Right atrium auricular region (tissue), 2 donors: Measurements from ENCODE around the gene TTLL5. TPM values are rescaled to one million over a fixed set of nuclear protein-coding genes. Genes with fewer than 3 reads are reported as not detected.

Source experiments
- DNase-seq: peaks from one replicate; pipeline ENCODE4 v3.0.0-alpha.2; 2019; ENCODE audit warnings: low spot score
- H3K27ac ChIP-seq, 2 donors: fragments of 200-600 bp; sonication (generic); 1 replicate in 1 of 2; 2 replicates in 1 of 2; pipeline ENCODE4 v1.5.1; 2016 to 2019
- H3K27me3 ChIP-seq, 2 donors: fragments of 200-600 bp; sonication (generic); one replicate each; pipeline versions ENCODE4 v1.5.1 to v1.6.0; 2017 to 2019
- H3K36me3 ChIP-seq: fragments of 200-600 bp; sonication (generic); one replicate; pipeline ENCODE4 v1.5.1; 2016
- H3K4me1 ChIP-seq, 2 donors: fragments of 200-600 bp; sonication (generic); one replicate each; pipeline versions ENCODE4 v1.5.1 to v1.6.0; 2017 to 2019
- H3K4me3 ChIP-seq, 2 donors: fragments of 200-600 bp; sonication (generic); 1 replicate in 1 of 2; 2 replicates in 1 of 2; pipeline ENCODE4 v1.5.1; 2017 to 2019; ENCODE audit warnings: mild to moderate bottlenecking in 1 of 2, moderate library complexity in 1 of 2
- H3K9me3 ChIP-seq, 2 donors: fragments of 200-600 bp; sonication (generic); one replicate each; pipeline ENCODE4 v1.5.1; 2019
- CTCF ChIP-seq, 2 donors: fragments of 200-600 bp; sonication (generic); IDR thresholded peaks; one replicate each; pipeline ENCODE4 v1.5.1; 2019; ENCODE audit warnings: antibody characterized with exemption in 2 of 2
- total RNA-seq, 2 donors: library from RNA; depleted of rRNA; stranded (reverse); fragments of >200 nt; gene quantifications; one replicate each; pipeline ENCODE4 v1.1.0, GENCODE V29; 2016

The TTLL5 gene
- total RNA-seq, 2 donors from 2014 or later = 15.3 to 22.6 TPM

GRCh38 chr14:75824318-75824717 lies 163.3 kb downstream of the TTLL5 start:
- DNase-seq = no peak
- Histone ChIP-seq H3K4me3 (no peak overlapping the region), H3K4me1 (peaks cover 0 to 21% of the 10 kb centered on the region in 2 donors), H3K27me3 (no peaks in the 10 kb centered on the region), H3K27ac (no peak overlapping the region), H3K36me3 (no peaks in the 10 kb centered on the region), H3K9me3 (no peaks in the 10 kb centered on the region)
- no peak for TF ChIP-seq CTCF (IDR thresholded peaks at IDR 0.05)

GRCh38 chr14:75825147-75825592 lies 164.1 kb downstream of the TTLL5 start:
- Histone ChIP-seq H3K4me1 (peaks cover 0 to 21% of the 10 kb centered on the region in 2 donors), H3K4me3 (no peak overlapping the region), H3K27ac (peak overlapping the region; percentile 72 to 82), H3K27me3 (no peaks in the 10 kb centered on the region), H3K36me3 (no peaks in the 10 kb centered on the region), H3K9me3 (no peaks in the 10 kb centered on the region)
- no peak for TF ChIP-seq CTCF (IDR thresholded peaks at IDR 0.05)
- DNase-seq = no peak

GRCh38 chr14:75826599-75826998 lies 165.6 kb downstream of the TTLL5 start:
- H3K4me1 ChIP-seq = peaks cover 0 to 24% of the 10 kb centered on the region in 2 donors
- no peaks in the 10 kb centered on the region for H3K36me3 ChIP-seq
- H3K9me3 ChIP-seq = no peaks in the 10 kb centered on the region
- no peaks in the 10 kb centered on the region for H3K27me3 ChIP-seq
- no peak for DNase-seq
- no peak overlapping the region for H3K4me3 ChIP-seq
- H3K27ac ChIP-seq = peak overlapping the region in 1 of 2 donors; percentile 82
- TF ChIP-seq CTCF (IDR thresholded peaks at IDR 0.05) = no peak

DNA sequence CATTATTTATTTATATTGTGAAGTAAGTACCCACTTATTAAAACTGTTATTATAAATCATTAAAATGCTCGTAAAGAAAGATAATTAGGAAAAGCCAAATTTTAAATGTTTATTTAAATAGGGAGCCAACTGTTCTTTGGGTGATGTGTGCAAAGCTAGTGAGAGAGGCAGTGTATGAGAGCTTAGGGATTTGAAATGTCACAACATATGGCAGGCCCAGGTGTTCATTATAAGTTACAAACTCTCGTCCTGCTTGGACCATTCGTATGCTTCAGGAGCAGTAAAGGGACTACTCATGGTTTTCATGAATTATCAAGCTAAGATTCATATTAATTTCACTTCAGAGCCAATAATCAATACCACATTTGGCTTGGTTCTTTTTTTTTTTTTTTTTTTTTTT lies 166.3 kb downstream of the TTLL5 start:
- no peak overlapping the region for H3K27ac ChIP-seq
- peaks cover 0 to 31% of the 10 kb centered on the region in 2 donors for H3K4me1 ChIP-seq
- no peaks in the 10 kb centered on the region for H3K36me3 ChIP-seq
- no peaks in the 10 kb centered on the region for H3K27me3 ChIP-seq
- no peak overlapping the region for H3K4me3 ChIP-seq
- H3K9me3 ChIP-seq = no peaks in the 10 kb centered on the region
- no peak for TF ChIP-seq CTCF (IDR thresholded peaks at IDR 0.05)
- no peak for DNase-seq

DNA sequence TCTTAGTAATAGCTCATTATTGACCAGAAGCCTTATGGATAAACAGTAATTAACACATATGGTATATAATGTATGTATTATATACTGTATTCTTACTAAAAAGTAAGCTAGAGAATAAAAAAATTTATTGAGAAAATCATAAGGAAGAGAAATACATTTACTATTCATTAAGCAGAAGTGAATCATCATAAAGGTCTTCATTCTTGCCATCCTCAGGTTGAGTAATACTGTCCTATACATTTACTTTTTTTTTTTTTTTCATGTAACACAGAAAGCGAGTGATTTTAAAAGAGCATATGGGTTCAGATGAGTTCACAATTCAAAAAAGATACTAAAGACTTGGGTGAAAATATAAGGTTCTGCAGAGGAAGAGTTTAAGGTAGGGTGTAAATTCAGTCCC lies 168.3 kb downstream of the TTLL5 start:
- Histone ChIP-seq H3K27me3 (no peaks in the 10 kb centered on the region), H3K27ac (no peak overlapping the region), H3K36me3 (no peaks in the 10 kb centered on the region), H3K9me3 (no peaks in the 10 kb centered on the region), H3K4me1 (peaks cover 0 to 36% of the 10 kb centered on the region in 2 donors), H3K4me3 (no peak overlapping the region)
- TF ChIP-seq CTCF (IDR thresholded peaks at IDR 0.05) = no peak
- no peak for DNase-seq

DNA sequence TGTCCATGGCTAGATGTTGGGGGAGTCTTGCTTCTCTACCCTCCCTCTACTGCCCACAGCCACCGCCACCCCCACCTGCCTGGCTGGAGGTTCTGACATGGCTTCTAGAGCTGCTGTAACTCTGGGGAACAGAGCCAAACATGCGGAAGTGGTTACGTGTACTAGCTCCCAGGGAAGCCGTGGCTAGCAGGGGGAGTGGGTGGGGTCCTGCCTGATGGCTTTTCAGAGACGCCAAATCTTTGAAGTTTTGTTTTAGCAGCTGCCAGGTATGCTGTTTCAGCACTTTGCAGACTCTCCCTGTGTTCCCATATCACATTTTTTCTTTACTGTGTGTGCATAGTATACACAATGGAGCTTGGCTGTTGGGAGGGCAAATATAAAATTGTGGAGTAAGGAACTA lies 170.4 kb downstream of the TTLL5 start:
- DNase-seq = no peak

More for the DNA sequence above, 170.4 kb downstream of the TTLL5 start:
- Histone ChIP-seq H3K4me3 (no peak overlapping the region), H3K4me1 (peaks cover 0 to 22% of the 10 kb centered on the region in 2 donors), H3K27me3 (no peaks in the 10 kb centered on the region), H3K36me3 (no peaks in the 10 kb centered on the region), H3K27ac (peak overlapping the region in 1 of 2 donors; percentile 11), H3K9me3 (no peaks in the 10 kb centered on the region)
- no peak for TF ChIP-seq CTCF (IDR thresholded peaks at IDR 0.05)
